Ovary (tissue), 9 donors: ENCODE data around the gene AMACR. TPM values are rescaled to one million over a fixed set of nuclear protein-coding genes. Genes with fewer than 3 reads are reported as not detected.

Source experiments
- DNase-seq, 5 donors: peaks; one replicate each; pipeline ENCODE4 v3.0.0-alpha.2; 2019 to 2020
- H3K27ac ChIP-seq, 2 donors: fragments of 200-600 bp; one replicate each; pipeline versions ENCODE4 v1.5.1 to v1.8.0; 2019 to 2022
- H3K27me3 ChIP-seq: fragments of 200-600 bp; one replicate; pipeline ENCODE4 v1.8.0; 2022
- H3K36me3 ChIP-seq: fragments of 200-600 bp; sonication (generic); one replicate; pipeline ENCODE4 v1.5.1; 2019
- H3K4me1 ChIP-seq: one replicate; pipeline ENCODE4 v1.8.1; 2013; ENCODE audit warnings: mild to moderate bottlenecking, moderate library complexity; ENCODE audit not compliant: insufficient read depth
- H3K4me3 ChIP-seq: fragments of 200-600 bp; sonication (generic); one replicate; pipeline ENCODE4 v1.5.1; 2017
- H3K9me3 ChIP-seq, 2 donors: fragments of 200-600 bp in 1 of 2; sonication (generic) in 1 of 2; one replicate each; pipeline versions ENCODE4 v1.5.1 to v1.8.1; 2013 to 2019; ENCODE audit warnings: mild to moderate bottlenecking in 1 of 2, moderate library complexity in 1 of 2
- EP300 ChIP-seq: sonication (generic); formaldehyde crosslinking; IDR thresholded peaks from one replicate; pipeline ENCODE4 v1.6.1; 2017; ENCODE audit warnings: antibody characterized with exemption
- POLR2A ChIP-seq: fragments of 450-650 bp; IDR thresholded peaks from one replicate; pipeline ENCODE4 v1.6.1; 2017; ENCODE audit warnings: antibody characterized with exemption, mild to moderate bottlenecking, moderate library complexity
- WGBS, 3 donors: extraction: QIAGEN DNeasy Blood & Tissue Kit in 1 of 3; methylation state at CpG; one replicate each; pipeline versions ENCODE4 v1.1.5 to v1.1.7; 2013 to 2017; 5-methylcytosine and 5-hydroxymethylcytosine counted together
- intact Hi-C, 4 donors: fragments of 100-400 bp; cut with DNase I; formaldehyde crosslinking; loops; one replicate each; pipeline versions ENCODE4 v1.11.0 to v1.15.1; 2022 to 2023
- polyA plus RNA-seq, 2 donors: library from polyadenylated mRNA; stranded (reverse); fragments of 200-250 nt in 1 of 2; fragments of 350-450 nt in 1 of 2; fragmentation: Illumina TruSeq in 1 of 2; extraction: RNeasy Lipid Tissue Mini Kit (QIAGEN cat#74804) in 1 of 2; gene quantifications; one replicate each; pipeline ENCODE4 v1.2.3, GENCODE V29; 2013 to 2014
- total RNA-seq, 7 donors: library from RNA; depleted of rRNA in 2 of 7; stranded (reverse); fragments of >200 nt in 2 of 7; fragmentation: NEBNext Ultra II Directional in 3 of 7; extraction: Animal tissue kit (Norgen Biotek cat#: 25700) in 3 of 7; gene quantifications; one replicate each; pipeline versions ENCODE4 v1.1.0 to v1.2.4, GENCODE V29; 2016 to 2023
- TF ChIP-seq, protein P1 (sequence below), 3 donors: fragments of 450-650 bp in 2 of 3; fragments of 200-600 bp in 1 of 3; IDR thresholded peaks; one replicate each; pipeline versions ENCODE4 v1.5.1 to v1.8.0; 2016 to 2022; ENCODE audit warnings: antibody characterized with exemption in 3 of 3, mild to moderate bottlenecking in 1 of 3
- donor health status: DM: no; HTN: no; CAD: no; lungs with moderate emphysema.
- donor health status: DM: no; HTN: no; CAD: no.
- donor health status: Bipolar disorder and iron deficiency.
- donor health status: DM: yes; HTN: yes; CAD: no.
- donor health status: DM: no; HTN: no; CAD: no.
- donor health status: DM: yes; HTN: yes; CAD: no.

Gene AMACR
- total and polyA plus RNA-seq, 9 donors: 3.9 to 13.4 (median 7.8) TPM

DNA sequence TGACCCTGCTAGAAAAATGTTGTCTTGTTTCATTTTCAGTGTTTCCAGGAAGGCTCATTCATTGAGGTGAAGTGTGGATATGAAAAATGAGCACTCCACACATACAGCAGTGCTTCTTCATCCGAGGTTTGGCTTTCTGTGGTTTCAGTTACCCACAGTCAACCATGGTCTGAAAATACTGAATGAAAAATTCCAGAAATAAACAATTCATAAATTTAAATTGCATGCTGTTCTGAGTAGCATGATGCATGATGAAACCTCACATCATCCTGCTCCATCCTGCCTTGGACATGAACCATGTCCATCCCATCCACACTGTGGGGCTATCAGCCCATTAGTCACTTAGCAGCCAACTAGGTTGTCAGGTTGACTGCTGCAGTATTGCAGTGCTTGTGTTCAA, 13.0 kb downstream of the AMACR start:
- Histone ChIP-seq H3K9me3 (no peaks in the 10 kb centered on the region), H3K4me1 (peaks cover 6% of the 10 kb centered on the region), H3K4me3 (no peak overlapping the region), H3K27ac (no peak overlapping the region), H3K27me3 (no peaks in the 10 kb centered on the region), H3K36me3 (no peaks in the 10 kb centered on the region)
- TF ChIP-seq, protein P1, sequence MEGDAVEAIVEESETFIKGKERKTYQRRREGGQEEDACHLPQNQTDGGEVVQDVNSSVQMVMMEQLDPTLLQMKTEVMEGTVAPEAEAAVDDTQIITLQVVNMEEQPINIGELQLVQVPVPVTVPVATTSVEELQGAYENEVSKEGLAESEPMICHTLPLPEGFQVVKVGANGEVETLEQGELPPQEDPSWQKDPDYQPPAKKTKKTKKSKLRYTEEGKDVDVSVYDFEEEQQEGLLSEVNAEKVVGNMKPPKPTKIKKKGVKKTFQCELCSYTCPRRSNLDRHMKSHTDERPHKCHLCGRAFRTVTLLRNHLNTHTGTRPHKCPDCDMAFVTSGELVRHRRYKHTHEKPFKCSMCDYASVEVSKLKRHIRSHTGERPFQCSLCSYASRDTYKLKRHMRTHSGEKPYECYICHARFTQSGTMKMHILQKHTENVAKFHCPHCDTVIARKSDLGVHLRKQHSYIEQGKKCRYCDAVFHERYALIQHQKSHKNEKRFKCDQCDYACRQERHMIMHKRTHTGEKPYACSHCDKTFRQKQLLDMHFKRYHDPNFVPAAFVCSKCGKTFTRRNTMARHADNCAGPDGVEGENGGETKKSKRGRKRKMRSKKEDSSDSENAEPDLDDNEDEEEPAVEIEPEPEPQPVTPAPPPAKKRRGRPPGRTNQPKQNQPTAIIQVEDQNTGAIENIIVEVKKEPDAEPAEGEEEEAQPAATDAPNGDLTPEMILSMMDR (IDR thresholded peaks at IDR 0.05): no peak
- TF ChIP-seq POLR2A (no peak), EP300 (no peak)
- DNase-seq: no peak
- 63 to 72% (median 64%) methylated on average over 1 of the region's 1 CpG for WGBS, 3 donors
- intact Hi-C loops: no loop called here

DNA sequence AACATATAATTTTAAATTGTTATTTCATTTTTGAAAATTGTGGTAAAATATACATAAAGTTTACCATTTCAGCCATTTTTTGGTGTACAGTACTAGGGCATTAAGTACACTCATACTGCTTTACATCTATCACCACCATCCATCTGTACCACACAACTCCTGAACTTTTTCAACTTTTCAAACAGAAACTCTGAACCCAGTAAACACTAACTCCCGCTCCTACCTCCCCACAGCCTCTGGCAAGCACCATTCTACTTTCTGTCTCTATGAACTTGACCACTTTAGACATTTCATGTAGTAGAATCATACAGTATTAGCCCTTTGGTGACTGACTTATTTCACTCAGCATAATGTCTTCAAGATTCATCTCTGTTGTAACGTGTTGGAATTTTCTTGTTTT, 15.0 kb downstream of the AMACR start:
- DNase-seq: no peak
- Histone ChIP-seq H3K9me3 (no peaks in the 10 kb centered on the region), H3K4me3 (no peak overlapping the region), H3K27me3 (no peaks in the 10 kb centered on the region), H3K4me1 (peaks cover 6% of the 10 kb centered on the region), H3K36me3 (no peaks in the 10 kb centered on the region), H3K27ac (no peak overlapping the region)
- intact Hi-C loops: no loop called here
- TF ChIP-seq POLR2A (no peak), EP300 (no peak)
- TF ChIP-seq, protein P1 (IDR thresholded peaks at IDR 0.05): no peak
- 90 to 93% (median 93%) methylated on average over 2 of the region's 2 CpGs for WGBS, 3 donors

DNA sequence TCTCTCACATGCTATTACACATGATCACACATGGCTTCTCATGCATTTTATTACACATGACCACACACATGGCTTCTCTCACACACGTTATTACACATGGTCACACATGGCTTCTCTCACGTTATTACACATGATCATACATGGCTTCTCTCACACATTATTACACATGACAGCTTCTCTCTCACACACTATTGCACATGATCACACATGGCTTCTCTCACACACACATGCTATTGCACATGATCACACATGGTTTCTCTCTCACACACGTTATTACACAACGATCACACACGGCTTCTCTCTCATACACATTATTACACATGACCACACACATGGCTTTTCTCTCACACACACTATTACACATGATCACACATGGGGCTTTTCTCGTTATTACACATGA, 22.4 kb downstream of the AMACR start:
- H3K4me3 ChIP-seq: no peak overlapping the region
- no peaks in the 10 kb centered on the region for H3K9me3 ChIP-seq
- intact Hi-C loops: no loop called here
- TF ChIP-seq, protein P1 (IDR thresholded peaks at IDR 0.05): no peak
- TF ChIP-seq EP300 (no peak), POLR2A (no peak)
- H3K27ac ChIP-seq: no peak overlapping the region
- no peaks in the 10 kb centered on the region for H3K27me3 ChIP-seq
- 95 to 98% (median 96%) methylated on average over 6 of the region's 6 CpGs for WGBS, 3 donors
- no peak for DNase-seq
- no peaks in the 10 kb centered on the region for H3K36me3 ChIP-seq
- H3K4me1 ChIP-seq: no peaks in the 10 kb centered on the region

DNA sequence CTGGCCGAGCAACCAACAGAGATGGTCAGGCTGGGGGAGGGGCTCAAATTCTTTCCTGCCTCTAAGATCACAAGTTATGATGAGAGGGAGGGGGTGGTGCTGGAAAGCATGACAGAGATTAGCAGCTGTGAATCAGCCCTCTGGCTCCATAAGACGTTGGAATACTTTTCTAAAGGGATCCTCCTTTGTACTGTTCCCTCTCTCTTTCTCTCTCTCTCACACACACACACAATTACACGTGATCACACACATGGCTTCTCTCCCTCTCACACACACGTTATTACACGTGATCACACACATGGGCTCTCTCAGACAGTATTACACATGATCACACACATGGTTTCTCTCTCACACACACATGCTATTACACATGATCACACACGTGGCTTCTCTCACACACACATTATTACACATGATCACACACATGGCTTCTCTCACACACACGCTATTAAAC, 23.2 kb downstream of the AMACR start, which contains the start of gene SLC45A2:
Gene SLC45A2, minus strand, starts transcription at position 23 of the 454 bp plus-strand sequence. CDS start 110 bp downstream, outside the sequence.
- Histone ChIP-seq H3K36me3 (no peaks in the 10 kb centered on the region), H3K27ac (no peak within 1 kb of the TSS), H3K27me3 (no peaks in the 10 kb centered on the region), H3K9me3 (no peaks in the 10 kb centered on the region), H3K4me1 (no peaks in the 10 kb centered on the region), H3K4me3 (no peak within 1 kb of the TSS)
- TF ChIP-seq POLR2A: no peak
- no peak for TF ChIP-seq EP300
- TF ChIP-seq, protein P1 (IDR thresholded peaks at IDR 0.05): no peak
- no peak for DNase-seq
- WGBS, 3 donors: 67 to 72% (median 68%) methylated on average over 7 of the region's 7 CpGs
- intact Hi-C loops: no loop called here
